NCI-H146 treated with DMSO at 0.1 percent for 48 hours (cell line): ENCODE measurements around the gene CEP170B.
"Not testable (repeated sequence)": the region's sequence is repeated elsewhere in the genome, so short reads cannot be mapped to it uniquely, and the experiment has no call there.

Experiments
- DNase-seq: peaks from one replicate; lab custom pipeline; 2025; ENCODE audit not compliant: unreplicated experiment; lab: John Stamatoyannopoulos, UW

Gene CEP170B

DNA sequence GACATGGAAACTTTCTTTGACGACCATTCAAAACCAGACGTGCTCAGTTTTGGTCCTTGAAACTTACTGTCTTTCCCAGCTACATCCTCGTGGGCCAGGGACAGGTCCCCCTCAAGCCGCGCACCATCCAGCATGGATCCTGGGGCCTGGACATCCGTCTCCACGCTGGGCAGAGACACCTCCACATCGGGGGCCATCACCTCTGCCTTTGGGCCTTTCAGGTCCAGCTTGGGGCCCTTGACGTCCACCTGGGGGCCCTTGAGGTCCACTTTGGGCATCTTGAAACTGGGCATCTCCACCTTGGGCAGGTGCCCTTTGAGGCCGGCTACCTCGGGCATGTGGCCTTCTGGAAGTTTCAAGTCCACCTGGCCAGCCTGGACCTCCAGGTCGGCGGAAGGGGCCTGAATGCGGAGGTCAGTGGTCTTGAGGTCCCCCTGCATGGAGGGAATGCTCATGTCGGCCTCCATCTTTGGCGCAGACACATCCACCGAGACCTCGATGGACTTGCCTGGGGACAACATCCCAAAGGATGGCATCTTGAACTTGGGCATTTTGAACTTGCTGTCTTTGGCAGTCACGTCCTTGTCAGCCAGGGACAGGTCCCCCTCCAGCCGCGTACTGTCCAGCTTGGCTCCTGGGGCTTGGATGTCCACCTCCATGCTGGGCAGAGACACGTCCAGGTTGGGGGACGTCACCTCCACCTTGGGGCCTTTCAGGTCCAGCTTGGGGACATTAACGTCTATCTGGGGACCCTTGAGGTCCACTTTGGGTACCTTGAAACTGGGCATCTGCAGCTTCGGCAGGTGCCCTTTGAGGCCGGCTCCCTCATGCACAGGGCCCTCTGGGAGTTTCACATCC is 76.7 kb downstream of the CEP170B start:
- no peak for DNase-seq

DNA sequence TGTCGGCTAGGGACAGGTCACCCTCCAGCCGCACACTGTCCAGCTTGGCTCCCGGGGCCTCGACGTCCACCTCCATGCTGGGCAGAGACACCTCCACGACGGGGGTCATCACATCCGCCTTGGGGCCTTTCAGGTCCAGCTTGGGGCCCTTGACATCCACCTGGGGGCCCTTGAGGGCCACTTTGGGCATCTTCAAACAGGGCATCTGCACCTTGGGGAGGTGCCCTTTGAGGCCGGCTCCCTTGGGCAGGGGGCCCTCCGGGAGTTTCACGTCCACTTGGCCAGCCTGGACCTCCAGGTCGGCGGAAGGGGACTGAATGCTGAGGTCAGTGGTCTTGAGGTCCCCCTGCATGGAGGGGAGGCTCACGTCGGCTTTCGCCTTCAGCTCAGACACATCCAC is 77.5 kb downstream of the CEP170B start:
- DNase-seq = no peak

DNA sequence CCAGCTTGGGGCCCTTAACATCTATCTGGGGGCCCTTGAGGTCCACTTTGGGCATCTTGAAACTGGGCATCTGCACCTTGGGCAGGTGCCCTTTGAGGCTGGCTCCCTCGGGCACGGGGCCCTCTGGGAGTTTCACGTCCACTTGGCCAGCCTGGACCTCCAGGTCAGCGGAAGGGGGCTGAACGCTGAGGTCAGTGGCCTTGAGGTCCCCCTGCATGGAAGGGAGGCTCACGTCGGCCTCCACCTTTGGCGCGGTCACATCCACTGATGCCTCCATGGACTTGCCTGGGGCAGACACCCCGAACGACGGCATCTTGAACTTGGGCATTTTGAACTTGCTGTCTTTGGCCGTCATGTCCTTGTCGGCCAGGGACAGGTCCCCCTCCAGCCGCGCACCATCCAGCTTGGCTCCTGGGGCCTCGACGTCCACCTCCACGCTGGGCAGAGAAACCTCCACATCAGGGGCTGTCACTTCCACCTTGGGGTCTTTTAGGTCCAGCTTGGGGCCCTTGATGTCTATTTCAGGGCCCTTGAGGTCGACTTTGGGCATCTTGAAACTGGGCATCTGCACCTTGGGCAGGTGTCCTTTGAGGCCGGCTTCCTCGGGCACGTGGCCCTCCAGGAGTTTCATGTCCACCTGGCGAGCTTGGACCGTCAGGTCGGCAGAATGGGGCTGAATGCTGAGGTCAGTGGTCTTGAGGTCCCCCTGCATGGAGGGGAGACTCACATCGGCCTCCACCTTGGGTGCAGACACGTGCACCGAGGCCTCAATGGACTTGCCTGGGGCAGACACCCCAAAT is 78.3 kb downstream of the CEP170B start:
- DNase-seq = not testable (repeated sequence)

DNA sequence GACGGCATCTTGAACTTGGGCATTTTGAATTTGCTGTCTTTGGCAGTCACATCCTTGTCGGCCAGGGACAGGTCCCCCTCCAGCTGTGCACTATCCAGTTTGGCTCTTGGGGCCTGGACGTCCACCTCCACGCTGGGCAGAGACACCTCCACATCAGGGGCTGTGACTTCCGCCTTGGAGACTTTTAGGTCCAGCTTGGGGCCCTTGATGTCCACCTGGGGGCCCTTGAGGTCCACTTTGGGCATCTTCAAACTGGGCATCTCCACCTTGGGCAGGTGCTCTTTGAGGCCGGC is 78.9 kb downstream of the CEP170B start:
- DNase-seq = not testable (repeated sequence)

DNA sequence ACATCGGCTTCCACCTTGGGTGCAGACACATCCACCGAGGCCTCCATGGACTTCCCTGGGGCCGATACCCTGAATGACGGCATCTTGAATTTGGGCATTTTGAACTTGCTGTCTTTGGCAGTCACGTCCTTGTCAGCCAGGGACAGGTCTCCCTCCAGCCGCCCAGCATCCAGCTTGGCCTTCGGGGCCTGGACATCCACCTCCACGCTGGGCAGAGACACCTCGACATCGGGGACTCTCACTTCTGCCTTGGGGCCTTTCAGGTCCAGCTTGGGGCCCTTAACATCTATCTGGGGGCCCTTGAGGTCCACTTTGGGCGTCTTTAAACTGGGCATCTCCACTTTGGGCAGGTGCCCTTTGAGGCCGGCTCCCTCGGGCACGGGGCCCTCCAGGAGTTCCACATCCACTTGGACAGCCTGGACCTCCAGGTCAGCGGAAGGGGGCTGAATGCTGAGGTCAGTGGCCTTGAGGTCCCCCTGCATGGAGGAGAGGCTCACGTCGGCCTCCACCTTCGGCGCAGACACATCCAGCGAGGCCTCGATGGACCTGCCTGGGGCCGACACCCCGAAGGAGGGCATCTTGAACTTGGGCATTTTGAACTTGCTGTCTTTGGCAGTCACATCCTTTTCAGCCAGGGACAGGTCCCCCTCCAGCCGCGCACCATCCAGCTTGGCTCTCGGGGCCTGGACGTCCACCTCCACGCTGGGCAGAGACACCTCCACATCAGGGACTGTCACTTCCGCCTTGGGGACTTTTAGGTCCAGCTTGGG is 79.6 kb downstream of the CEP170B start:
- DNase-seq = not testable (repeated sequence)

DNA sequence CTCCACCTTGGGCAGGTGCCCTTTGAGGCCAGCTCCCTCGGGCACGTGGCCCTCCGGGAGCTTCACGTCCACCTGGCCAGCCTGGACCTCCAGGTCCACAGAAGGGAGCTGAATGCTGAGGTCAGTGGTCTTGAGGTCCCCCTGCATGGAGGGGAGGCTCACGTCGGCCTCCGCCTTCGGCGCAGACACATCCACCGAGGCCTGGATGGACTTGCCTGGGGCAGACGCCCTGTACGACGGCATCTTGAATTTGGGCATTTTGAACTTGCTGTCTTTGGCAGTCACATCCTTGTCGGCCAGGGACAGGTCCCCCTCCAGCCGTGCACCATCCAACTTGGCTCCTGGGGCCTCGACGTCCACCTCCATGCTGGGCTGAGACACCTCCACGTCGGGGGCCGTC is 80.2 kb downstream of the CEP170B start:
- DNase-seq = not testable (repeated sequence)
